Measurements from ENCODE around the gene TADA2B.

DNA sequence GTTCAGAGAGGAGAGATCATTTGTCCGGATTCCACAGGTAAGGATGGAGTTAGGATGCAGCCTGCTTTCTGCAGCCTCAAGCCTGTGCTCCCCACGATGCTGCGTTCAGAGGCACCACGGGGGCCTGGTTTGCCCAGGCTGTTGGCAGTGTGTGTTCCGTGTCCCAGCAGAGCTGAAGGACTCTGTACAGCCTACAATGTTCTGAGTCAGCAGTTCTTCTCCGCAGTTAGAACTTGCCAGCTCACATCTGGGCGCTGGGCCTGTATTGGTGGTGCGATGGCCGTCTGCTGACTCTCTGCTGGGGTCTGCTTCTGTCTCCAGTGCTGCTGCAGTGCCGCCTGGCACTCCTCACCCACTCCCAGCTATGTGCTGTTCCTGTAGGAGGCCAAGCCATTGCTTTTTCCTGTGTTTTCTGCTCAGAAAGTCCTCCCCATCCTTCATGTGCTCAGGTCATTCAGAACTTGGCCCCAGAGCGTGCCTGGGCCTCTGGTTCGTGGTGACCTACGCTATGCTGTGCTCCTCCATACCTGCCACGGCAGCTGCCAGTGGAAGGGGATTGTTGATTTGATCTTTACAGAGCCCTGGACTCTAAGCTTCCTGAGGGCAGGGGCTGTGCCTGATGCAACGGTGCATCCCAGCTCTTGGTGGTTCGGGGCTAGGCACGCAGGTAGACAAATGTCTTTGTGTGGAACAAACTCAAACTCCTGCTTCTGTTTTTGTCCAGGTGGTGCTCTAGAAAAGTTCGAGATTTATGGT is 42.6 kb upstream of the TADA2B start:
- TF ChIP-seq, protein P1, sequence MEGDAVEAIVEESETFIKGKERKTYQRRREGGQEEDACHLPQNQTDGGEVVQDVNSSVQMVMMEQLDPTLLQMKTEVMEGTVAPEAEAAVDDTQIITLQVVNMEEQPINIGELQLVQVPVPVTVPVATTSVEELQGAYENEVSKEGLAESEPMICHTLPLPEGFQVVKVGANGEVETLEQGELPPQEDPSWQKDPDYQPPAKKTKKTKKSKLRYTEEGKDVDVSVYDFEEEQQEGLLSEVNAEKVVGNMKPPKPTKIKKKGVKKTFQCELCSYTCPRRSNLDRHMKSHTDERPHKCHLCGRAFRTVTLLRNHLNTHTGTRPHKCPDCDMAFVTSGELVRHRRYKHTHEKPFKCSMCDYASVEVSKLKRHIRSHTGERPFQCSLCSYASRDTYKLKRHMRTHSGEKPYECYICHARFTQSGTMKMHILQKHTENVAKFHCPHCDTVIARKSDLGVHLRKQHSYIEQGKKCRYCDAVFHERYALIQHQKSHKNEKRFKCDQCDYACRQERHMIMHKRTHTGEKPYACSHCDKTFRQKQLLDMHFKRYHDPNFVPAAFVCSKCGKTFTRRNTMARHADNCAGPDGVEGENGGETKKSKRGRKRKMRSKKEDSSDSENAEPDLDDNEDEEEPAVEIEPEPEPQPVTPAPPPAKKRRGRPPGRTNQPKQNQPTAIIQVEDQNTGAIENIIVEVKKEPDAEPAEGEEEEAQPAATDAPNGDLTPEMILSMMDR (IDR thresholded peaks at IDR 0.05), result no peak
- TF ChIP-seq POLR2A (IDR thresholded peaks at IDR 0.05), result no peak
- no peak for TF ChIP-seq POLR2AphosphoS5 (IDR thresholded peaks at IDR 0.05)

All from suprapubic skin (tissue), 4 donors.